KOPT-K1 (cell line): ENCODE measurements around the gene PRKAR1A.
"Not testable (repeated sequence)": the region's sequence is repeated elsewhere in the genome, so short reads cannot be mapped to it uniquely, and the experiment has no call there.

Experiments used
- H3K27ac ChIP-seq: fragments of 200-600 bp; sonication (generic); 2 replicates; pipeline ENCODE4 v1.5.1; 2016; ENCODE audit warnings: antibody characterized with exemption, mild to moderate bottlenecking, low read depth, low read length; ENCODE audit not compliant: poor library complexity, severe bottlenecking
- H3K36me3 ChIP-seq: fragments of 200-600 bp; sonication (generic); 2 replicates; pipeline ENCODE4 v1.5.1; 2017; ENCODE audit warnings: antibody characterized with exemption, mild to moderate bottlenecking, low read length, moderate library complexity; ENCODE audit not compliant: insufficient read depth
- H3K9me3 ChIP-seq: fragments of 200-600 bp; sonication (generic); 2 replicates; pipeline ENCODE4 v1.5.1; 2017; ENCODE audit warnings: antibody characterized with exemption, low read length, mild to moderate bottlenecking; ENCODE audit not compliant: insufficient read depth, poor library complexity, severe bottlenecking

The PRKAR1A gene

DNA sequence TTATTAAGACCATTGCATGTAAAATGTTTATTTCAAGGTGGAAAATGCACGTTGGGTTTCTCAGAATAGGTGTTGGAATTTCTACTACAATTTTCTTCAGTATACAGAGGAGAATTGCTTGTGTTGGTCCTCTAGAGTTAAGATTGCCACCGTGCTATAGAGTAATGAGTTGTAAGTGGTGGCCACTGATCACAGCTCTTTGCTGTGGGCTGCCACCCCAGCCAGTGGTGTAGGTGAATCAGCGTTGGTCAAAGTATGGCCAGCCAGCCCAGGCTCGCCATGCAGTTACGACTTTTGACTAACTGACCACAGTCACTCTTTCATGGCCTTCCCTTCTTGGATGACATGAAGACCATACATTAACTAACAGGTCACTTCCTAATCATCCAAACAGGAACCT is 12.6 kb upstream of the PRKAR1A start:
- H3K36me3 ChIP-seq, result no peaks in the 10 kb centered on the region
- no peaks in the 10 kb centered on the region for H3K9me3 ChIP-seq
- no peak overlapping the region for H3K27ac ChIP-seq

DNA sequence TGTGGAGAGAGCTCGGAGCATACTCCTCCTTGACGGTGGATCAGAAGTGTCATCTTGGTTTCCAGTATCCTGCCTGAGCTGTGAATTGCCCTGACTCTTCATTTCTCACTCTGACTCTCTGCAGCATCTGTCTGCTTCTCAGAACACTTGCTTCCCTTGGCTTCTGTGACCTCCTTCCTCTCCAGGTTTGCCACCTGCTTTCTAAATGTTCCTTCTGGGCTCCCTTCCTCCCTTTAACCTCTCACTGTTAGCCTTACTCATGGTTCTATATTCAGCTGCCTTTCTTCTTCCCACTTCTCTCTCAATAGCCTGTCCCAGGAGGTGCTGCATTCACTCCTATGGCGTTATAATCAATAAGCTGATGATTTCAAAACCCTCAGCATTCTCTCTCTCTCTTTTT is 11.2 kb upstream of the PRKAR1A start:
- Histone ChIP-seq H3K27ac (no peak overlapping the region), H3K9me3 (no peaks in the 10 kb centered on the region), H3K36me3 (no peaks in the 10 kb centered on the region)

DNA sequence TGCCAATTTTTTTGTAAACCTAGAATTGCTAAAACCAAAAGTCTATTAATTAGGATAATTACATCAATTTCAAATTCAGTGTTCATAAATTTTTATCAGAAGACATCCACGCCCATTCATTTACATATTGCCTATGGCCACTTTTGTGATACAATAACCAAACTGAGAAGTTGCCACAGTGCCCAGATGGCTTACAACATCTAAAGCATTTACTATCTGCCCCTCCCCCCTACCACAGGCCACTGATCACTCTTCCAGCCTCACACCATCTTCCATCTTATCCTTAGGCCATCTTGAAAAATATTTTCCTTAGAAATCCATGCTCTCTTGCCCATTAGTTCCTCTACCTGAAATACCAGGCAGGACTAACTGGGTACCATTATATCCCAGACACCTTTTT is 6.3 kb upstream of the PRKAR1A start:
- Histone ChIP-seq H3K36me3 (no peaks in the 10 kb centered on the region), H3K27ac (no peak overlapping the region), H3K9me3 (no peaks in the 10 kb centered on the region)

DNA sequence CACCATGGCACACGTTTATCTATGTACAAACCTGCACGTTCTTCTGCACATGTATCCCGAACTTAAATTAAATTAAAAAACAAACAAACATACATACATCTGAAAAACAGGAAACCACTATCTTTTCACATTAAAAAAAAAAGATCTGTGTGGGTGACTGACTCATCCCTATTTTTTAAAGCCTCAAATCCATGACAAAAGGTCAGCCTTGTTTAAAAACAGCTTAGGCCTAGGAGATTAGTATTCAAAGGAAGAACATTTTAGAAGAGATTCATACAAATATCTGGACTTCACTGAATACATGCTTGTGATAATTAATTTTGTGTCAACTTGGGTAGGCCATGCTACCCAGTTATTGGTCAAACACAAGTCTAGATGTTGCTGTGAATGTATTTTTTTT is 4.7 kb upstream of the PRKAR1A start:
- no peak overlapping the region for H3K27ac ChIP-seq
- no peaks in the 10 kb centered on the region for H3K9me3 ChIP-seq
- no peaks in the 10 kb centered on the region for H3K36me3 ChIP-seq

DNA sequence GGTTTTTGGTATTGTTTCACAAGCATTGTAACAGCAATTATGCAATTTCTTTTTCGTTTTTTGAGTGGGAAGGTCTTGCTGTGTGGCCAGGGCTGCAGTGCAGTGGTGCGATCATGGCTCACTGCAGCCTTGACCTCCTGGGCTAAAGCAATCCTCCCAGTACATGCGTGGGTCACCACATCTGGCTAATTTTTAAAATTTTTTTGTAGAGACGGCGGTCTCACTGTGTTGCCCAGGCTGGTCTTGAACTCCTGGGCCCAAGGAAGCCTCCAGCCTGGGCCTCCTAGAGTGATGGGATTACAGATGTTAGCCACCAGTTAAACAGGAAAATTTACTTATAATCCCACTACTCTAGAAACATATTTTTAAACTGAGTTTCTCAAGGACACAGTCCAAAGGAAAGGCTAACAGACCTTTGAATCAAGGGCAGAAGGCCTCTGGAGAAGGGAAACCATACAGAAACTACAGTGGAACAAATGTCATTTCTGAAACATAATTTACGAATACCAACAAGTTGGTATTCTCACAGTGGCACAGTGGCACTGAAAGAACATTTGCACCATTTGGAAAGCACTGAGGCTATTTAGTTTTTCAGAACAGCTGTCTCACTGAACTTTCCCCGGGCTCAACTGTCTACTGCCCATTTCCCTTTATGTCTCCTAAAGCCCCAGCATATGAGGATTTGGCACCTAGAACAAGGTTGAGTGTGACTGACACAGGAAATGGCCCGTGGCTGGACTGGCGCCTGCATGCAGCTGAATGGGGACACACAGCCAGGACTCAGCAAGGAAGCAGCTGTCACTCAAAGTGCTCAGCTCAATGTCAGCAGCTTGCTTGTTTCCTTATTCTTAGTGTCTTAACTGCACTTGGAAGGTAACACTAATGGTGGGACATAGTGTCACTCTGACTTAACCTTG is 2.8 kb upstream of the PRKAR1A start:
- Histone ChIP-seq H3K27ac (no peak overlapping the region), H3K36me3 (no peaks in the 10 kb centered on the region), H3K9me3 (no peaks in the 10 kb centered on the region)

DNA sequence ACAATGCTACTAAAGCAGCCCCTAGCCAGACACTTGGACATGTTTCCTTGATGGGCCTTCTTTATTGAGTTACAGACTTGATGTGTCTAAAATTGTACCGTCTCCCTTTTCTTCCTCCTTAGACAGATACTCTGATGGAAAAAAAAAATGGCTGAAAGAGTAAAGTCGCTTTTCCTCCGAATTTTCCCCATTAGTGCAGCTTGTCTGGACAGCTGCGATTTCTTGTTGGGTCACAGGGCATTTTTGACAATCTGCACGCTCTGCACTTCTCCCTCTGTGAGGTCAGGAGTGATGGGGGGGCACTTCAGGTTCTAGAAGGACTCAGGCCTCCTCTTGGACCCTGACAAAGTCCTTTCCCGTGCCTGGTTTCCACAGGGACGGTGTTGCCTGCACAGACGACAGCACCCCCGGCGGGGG is 968 bp upstream of the PRKAR1A start:
- peak overlapping the region; percentile 82 for H3K27ac ChIP-seq
- H3K36me3 ChIP-seq, result peaks cover 17% of the 10 kb centered on the region
- no peaks in the 10 kb centered on the region for H3K9me3 ChIP-seq

DNA sequence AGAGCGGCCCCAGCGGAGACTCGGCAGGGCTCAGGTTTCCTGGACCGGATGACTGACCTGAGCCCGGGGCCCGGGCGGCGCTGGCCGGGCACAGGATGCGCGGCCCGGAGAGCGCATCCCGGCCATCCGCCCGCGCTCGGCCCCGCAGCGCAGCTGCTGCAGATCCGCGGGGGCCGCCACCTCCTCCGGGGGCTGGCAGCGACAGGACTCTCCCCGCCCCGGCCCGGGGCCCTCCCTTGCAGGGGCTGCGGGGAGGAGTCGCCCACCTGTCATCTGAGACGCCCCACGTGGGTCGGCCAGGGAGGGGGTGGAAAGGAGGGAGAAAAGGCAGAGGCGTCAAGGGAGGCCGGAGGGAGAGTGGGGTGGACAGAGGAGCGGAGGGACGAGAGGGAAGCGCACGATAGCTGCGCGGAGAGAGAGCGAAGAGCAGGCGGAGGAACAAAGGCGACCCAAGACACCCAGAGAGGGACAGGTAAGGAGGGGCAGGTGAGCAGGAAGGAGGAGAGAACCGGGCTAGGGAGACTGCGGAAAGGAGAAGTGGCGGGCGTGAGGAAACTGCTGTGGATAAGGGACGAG is 471 bp upstream of the PRKAR1A start:
- H3K27ac ChIP-seq, result peak overlapping the region; percentile 82
- H3K36me3 ChIP-seq, result peaks cover 22% of the 10 kb centered on the region
- no peaks in the 10 kb centered on the region for H3K9me3 ChIP-seq

DNA sequence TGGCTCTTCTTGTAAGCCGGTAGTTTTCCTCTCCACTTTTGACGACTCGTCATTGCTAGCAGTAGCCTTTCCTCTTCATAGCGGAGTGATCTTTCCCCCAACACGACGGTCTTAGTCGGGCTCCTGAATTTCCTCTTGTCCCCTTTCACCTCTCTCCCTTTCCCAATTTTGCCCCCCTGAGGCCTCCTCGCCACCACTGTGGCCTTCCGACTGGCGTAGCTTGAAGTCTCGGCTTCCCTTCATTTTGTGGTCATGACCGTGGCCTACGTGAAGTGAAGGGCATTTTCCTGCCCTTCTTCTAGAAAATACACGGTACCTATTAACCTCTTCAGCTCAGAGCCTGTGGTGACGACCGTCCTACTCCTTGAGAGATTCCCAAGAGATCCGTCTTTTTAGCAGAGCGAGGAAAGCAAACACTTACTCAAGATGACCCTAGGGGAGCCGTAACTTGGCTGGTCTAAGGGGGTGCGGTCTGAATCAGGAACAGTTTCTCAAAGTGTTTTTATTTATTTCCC is 787 bp downstream of the PRKAR1A start:
- Histone ChIP-seq H3K27ac (peak overlapping the region; percentile 82), H3K9me3 (peaks cover 6% of the 10 kb centered on the region), H3K36me3 (peaks cover 35% of the 10 kb centered on the region)

DNA sequence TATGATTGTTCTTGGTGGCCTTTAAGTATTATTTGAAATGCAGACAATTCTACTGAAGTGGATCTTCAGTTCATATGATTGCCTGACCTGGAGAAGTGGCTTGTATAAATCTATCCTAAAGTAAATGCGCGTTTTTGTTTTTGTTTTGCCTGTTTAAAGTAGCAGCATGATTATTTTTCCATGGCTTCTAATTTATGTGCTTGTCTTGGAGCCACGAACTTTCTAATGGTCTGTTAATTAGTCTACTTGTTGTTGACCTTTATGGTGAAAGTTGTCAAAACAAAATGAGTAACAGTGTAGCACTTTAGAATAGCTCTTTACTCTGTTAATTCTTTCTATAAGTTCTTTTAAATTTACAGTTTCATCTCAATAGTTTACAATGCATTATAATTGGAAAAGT is 1.7 kb downstream of the PRKAR1A start:
- Histone ChIP-seq H3K36me3 (peaks cover 44% of the 10 kb centered on the region), H3K27ac (no peak overlapping the region), H3K9me3 (peaks cover 12% of the 10 kb centered on the region)

DNA sequence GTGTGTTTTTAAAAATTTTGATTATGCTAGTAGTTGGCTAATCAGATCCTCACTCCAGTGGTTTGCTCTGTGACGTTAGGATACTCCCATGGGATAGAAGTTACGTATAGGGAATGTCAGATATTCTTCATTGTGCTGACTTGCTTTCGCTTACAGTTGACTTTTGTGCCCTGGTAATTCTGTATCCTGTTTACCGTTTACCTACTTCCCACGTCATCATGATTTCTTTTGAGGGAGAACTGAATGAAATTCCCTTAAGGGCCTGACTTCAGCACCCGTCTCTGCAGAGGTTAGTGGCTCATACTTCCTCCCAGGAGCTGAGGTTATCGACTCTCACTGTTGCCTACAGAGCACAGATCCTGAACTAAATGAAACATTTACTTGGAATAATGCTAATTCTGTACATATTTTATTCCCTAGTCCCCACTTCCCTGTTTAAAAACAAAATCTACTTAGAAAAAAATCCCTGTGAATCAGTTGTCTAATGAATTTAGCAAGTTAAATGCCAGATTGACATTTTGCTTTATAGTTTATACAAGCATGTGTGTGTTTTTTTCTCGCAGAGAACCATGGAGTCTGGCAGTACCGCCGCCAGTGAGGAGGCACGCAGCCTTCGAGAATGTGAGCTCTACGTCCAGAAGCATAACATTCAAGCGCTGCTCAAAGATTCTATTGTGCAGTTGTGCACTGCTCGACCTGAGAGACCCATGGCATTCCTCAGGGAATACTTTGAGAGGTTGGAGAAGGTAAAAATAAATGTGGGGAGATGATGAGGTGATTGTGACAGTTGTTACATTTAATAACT is 2.8 kb downstream of the PRKAR1A start:
- no peak overlapping the region for H3K27ac ChIP-seq
- H3K9me3 ChIP-seq, result peaks cover 12% of the 10 kb centered on the region
- peaks cover 55% of the 10 kb centered on the region for H3K36me3 ChIP-seq

DNA sequence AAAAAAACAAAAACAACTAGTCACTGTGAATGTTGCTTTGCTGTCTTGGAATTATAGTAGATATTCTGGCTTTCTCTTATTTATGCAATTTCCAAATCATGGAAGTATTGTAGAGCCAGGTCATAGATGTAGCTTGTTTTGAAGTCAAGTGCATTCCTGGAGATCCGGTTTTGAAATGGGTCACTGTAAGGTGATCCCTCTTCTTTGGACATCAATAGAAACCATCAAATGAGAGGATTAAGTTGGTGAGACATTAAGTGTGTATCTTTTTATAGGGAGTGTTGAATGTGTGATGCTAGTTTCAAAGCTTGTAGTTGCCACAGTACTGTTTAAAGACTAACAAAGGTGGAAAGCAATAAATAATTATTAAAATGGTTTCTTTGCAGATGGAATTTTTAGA is 4.5 kb downstream of the PRKAR1A start:
- Histone ChIP-seq H3K27ac (no peak overlapping the region), H3K36me3 (peaks cover 61% of the 10 kb centered on the region), H3K9me3 (peaks cover 12% of the 10 kb centered on the region)

DNA sequence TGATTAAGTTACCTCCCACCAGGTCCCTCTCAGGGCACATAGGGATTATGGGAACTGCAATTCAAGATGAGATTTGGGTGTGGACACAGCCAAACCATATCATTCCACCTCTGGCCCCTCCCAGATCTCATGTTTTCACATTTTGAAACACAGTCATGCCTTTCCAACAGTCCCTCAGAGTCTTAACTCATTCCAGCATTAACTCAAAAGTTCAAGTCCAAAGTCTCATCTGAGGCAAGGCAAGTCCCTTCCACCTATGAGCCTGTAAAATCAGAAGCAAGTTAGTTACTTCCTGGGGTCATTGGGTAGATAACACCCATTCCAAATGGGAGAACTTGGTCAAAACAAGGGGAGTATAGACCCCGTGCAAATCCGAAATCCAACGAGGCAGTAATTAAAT is 5.4 kb downstream of the PRKAR1A start:
- not testable (repeated sequence) for H3K27ac ChIP-seq
- Histone ChIP-seq H3K36me3 (peaks cover 69% of the 10 kb centered on the region), H3K9me3 (peaks cover 12% of the 10 kb centered on the region)

DNA sequence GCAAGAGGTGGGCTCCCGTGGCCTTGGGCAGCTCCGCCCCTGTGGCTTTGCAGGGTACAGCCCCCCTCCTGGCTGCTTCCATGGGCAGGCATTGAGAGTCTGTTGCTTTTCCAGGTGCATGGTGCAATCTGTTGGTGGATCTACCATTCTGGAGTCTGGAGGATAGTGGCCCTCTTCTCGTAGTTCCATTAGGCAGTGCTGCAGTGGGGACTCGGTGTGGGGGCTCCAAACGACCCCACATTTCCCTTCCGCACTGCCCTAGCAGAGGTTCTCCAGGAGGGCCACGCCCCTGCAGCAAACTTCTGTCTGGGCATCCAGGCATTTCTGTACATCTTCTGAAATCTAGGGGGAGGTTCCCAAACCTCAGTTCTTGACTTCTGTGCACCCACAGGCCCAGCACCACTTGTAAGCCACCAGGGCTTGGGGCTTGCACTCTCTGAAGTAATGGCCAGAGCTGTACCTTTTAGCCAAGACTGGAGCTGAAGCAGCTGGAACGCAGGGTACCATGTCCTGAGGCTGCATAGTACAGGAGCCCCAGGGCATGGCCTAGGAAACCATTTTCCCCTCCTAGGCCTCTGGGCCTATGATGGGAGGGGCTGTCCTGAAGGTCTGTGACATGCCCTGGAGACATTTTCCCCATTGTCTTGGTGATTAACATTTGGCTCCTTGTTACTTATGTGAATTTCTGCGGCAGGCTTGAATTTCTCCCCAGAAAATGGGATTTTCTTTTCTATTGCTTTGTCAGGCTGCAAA is 6.0 kb downstream of the PRKAR1A start:
- peaks cover 12% of the 10 kb centered on the region for H3K9me3 ChIP-seq
- H3K36me3 ChIP-seq, result peaks cover 75% of the 10 kb centered on the region
- no peak overlapping the region for H3K27ac ChIP-seq

DNA sequence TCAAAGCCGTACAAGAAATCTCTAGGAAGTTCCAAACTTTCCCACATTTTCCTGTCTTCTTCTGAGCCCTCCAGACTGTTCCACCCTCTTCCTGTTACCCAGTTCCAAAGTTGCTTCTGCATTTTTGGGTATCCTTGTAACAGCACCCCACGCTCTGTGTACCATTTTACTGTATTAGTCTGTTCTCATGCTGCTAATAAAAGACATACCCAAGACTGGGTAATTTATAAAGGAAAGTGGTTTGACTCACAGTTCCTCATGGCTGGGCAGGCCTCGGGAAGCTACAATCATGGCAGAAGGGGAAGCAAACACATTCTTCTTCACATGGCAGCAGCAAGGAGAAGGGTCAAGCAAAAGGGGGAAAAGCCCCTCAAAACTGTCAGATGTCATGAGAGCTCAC is 6.8 kb downstream of the PRKAR1A start:
- H3K9me3 ChIP-seq, result peaks cover 12% of the 10 kb centered on the region
- H3K36me3 ChIP-seq, result peaks cover 83% of the 10 kb centered on the region

More for the DNA sequence above, 6.8 kb downstream of the PRKAR1A start:
- not testable (repeated sequence) for H3K27ac ChIP-seq
